Cardiac fibroblast (primary cell): ENCODE results near the gene ZNF280D.
A peak's percentile ranks its signal among the peaks of the same experiment; 100 is the strongest.

Experiments used
- DNase-seq, 2 donors: peaks; one replicate each; pipeline versions ENCODE4 v3.0.0 to v3.0.0-alpha.2; 2010; ENCODE audit warnings: low read depth in 2 of 2
- H3K4me3 ChIP-seq, 2 donors: replicated peaks in 1 of 2; 1 replicate in 1 of 2; 2 replicates in 1 of 2; pipeline ENCODE4 v1.5.1; 2011; ENCODE audit warnings: low read depth in 2 of 2, low read length in 2 of 2, mild to moderate bottlenecking in 2 of 2, moderate library complexity in 1 of 2
- CTCF ChIP-seq: IDR thresholded peaks from one replicate; pipeline ENCODE4 v1.5.1; 2011; ENCODE audit warnings: low read depth, mild to moderate bottlenecking, low read length, inconsistent platforms

ZNF280D gene

DNA sequence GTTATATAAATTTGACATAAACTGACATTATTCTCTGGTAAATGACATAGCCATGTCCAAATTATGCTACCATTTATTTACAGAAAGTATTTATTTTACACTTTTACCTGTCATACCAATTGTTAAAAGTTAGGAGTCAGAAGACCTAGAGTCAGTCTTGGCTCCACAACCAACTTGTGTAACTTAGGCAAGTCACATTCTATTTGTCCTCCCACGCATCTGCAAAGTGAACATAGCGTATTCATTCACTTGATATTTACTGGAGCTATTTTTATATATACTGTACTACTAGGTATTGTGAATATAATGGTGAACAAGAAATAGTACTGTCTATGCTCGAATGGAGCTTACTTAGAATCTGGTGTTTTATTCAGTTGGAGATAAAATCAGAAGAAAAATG, 78.7 kb downstream of the ZNF280D start:
- DNase-seq = peak; percentile 3 to 6
- TF ChIP-seq CTCF = no peak
- no peak overlapping the region for H3K4me3 ChIP-seq

DNA sequence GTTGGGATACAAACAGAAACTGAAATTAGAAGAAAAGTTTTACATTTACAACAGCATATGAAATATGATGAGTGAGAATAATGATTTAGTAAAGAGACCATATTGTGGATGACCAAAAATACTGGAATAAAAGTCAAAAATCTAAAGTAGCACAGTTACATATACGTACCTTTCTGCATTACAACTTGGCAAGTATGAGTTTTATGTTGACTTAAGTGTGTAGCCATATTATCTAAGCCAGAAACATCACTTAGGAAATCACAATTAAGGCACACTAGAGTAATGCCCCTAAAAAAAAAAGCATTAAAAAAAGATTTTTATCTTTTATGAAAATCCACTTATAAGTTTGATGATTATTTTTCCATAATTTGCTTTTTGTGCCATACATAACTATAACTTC, 79.1 kb downstream of the ZNF280D start:
- DNase-seq = no peak
- no peak overlapping the region for H3K4me3 ChIP-seq
- TF ChIP-seq CTCF = no peak

- no peak overlapping the region for H3K4me3 ChIP-seq
- TF ChIP-seq CTCF = no peak
- peak in 1 of 2 donors; percentile 36 for DNase-seq
Observed at GRCh38 chr15:56653787-56654186, 79.5 kb downstream of the ZNF280D start.

GRCh38 chr15:56653107-56653506, 80.2 kb downstream of the ZNF280D start:
- no peak for DNase-seq
- no peak for TF ChIP-seq CTCF
- no peak overlapping the region for H3K4me3 ChIP-seq

DNA sequence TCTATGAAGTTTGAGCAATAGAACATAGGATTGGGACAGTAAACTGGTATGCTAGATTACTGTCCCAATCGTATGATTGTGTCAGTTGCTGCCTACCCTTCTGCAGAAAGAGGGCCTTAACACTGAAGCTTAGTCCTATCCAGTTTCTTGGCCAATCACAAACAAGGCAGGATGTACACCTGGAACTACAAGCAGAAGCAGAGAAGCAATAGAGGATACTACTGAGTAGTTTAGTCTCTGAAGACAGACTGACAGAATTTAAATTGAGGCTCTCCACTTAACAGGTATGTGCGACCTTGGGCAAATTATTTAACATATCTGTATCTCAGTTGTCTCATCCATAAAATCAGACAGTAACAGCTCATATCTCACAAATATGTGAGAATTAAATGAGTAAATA, 85.0 kb downstream of the ZNF280D start:
- no peak for TF ChIP-seq CTCF
- H3K4me3 ChIP-seq = no peak overlapping the region
- DNase-seq = no peak

- no peak for TF ChIP-seq CTCF
- DNase-seq = no peak
- H3K4me3 ChIP-seq = no peak overlapping the region
Observed at GRCh38 chr15:56640549-56640948, 92.8 kb downstream of the ZNF280D start.

- no peak for DNase-seq
- H3K4me3 ChIP-seq = no peak overlapping the region
- TF ChIP-seq CTCF = no peak
Observed at GRCh38 chr15:56640127-56640526, 93.2 kb downstream of the ZNF280D start.
